Measurements from ENCODE around the gene MGAT4C.

GRCh38 chr12:86122846-86123468 lies 133.2 kb downstream of the MGAT4C start:
- TF ChIP-seq, protein P1, sequence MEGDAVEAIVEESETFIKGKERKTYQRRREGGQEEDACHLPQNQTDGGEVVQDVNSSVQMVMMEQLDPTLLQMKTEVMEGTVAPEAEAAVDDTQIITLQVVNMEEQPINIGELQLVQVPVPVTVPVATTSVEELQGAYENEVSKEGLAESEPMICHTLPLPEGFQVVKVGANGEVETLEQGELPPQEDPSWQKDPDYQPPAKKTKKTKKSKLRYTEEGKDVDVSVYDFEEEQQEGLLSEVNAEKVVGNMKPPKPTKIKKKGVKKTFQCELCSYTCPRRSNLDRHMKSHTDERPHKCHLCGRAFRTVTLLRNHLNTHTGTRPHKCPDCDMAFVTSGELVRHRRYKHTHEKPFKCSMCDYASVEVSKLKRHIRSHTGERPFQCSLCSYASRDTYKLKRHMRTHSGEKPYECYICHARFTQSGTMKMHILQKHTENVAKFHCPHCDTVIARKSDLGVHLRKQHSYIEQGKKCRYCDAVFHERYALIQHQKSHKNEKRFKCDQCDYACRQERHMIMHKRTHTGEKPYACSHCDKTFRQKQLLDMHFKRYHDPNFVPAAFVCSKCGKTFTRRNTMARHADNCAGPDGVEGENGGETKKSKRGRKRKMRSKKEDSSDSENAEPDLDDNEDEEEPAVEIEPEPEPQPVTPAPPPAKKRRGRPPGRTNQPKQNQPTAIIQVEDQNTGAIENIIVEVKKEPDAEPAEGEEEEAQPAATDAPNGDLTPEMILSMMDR (IDR thresholded peaks at IDR 0.05), result no peak
- no peak for TF ChIP-seq POLR2A (IDR thresholded peaks at IDR 0.05)

Data from lower leg skin (tissue), 3 donors.